SH-SY5Y (cell line): Measurements from ENCODE around the gene MICB.

Experiments
- GATA2 ChIP-seq: IDR thresholded peaks from 2 replicates; pipeline ENCODE4 v1.6.1; 2011; ENCODE audit warnings: mild to moderate bottlenecking, low read depth, low read length
- GATA3 ChIP-seq: IDR thresholded peaks from 2 replicates; pipeline ENCODE4 v1.6.1; 2011; ENCODE audit warnings: low read depth, mild to moderate bottlenecking, low read length, moderate library complexity

- TF ChIP-seq GATA2 (no peak), GATA3 (no peak)
Observed at GRCh38 chr6:31533455-31533841, 35.5 kb downstream of the MICB start.
